ENCODE data around the gene PTTG2.

GRCh38 chr4:38003102-38003501 lies 42.9 kb downstream of the PTTG2 start:
- TF ChIP-seq EZH2 (IDR thresholded peaks at IDR 0.05; ENCODE audit: low read length) (no peak), CTCF (optimal IDR thresholded peaks at IDR 0.05 in 1 of 3, IDR thresholded peaks at IDR 0.05 in 1 of 3, conservative IDR thresholded peaks at IDR 0.05 in 1 of 3; ENCODE audit: extremely low read depth in 1 of 3, insufficient read depth in 2 of 3, low read length in 3 of 3) (no peak)
